ENCODE results near the gene RIPOR2. TPM values are rescaled to one million over a fixed set of nuclear protein-coding genes. Genes with fewer than 3 reads are reported as not detected.

RIPOR2 gene
- total RNA-seq, 1 experiment from 2014 or later: 5.0 TPM

GRCh38 chr6:24845578-24845977 is 90.2 kb downstream of the RIPOR2 start:
- Histone ChIP-seq H3K79me1 (ENCODE audit: insufficient read depth, low read depth, low read length, poor library complexity, severe bottlenecking) (no peaks in the 10 kb centered on the region), H2BK15ac (ENCODE audit: low read depth, low read length) (no peak overlapping the region), H4K91ac (ENCODE audit: insufficient read length, low read depth, low read length) (no peak overlapping the region), H3K27me3 (ENCODE audit: insufficient read depth, low read length) (no peaks in the 10 kb centered on the region), H2BK5ac (ENCODE audit: insufficient read length, low read length) (no peak overlapping the region), H4K5ac (ENCODE audit: insufficient read length, low read depth, low read length) (no peak overlapping the region), H3K79me2 (ENCODE audit: insufficient read depth, low read length) (no peaks in the 10 kb centered on the region), H3K9me3 (ENCODE audit: control insufficient read depth, low read depth, low read length) (no peaks in the 10 kb centered on the region), H3K56ac (ENCODE audit: insufficient read length, low read depth, low read length) (no peak overlapping the region), H3T11ph (ENCODE audit: low read length) (no peak overlapping the region), H4K8ac (replicated peaks; ENCODE audit: insufficient read length, low read depth, low read length) (no peak overlapping the region), H3K14ac (ENCODE audit: insufficient read depth, low read length) (no peak overlapping the region), H2BK20ac (ENCODE audit: low read depth, low read length, poor library complexity, severe bottlenecking) (no peak overlapping the region), H3K4ac (ENCODE audit: low read depth, low read length) (no peak overlapping the region), H3K23me2 (ENCODE audit: insufficient read length, low read depth, low read length, poor library complexity, severe bottlenecking) (no peaks in the 10 kb centered on the region), H2BK12ac (ENCODE audit: insufficient read length, low read depth, low read length) (no peak overlapping the region), H3K4me2 (ENCODE audit: insufficient read depth, insufficient read length, low read length) (no peak overlapping the region), H3K4me1 (ENCODE audit: insufficient read depth, low read length) (no peaks in the 10 kb centered on the region), H2AFZ (ENCODE audit: low read length) (no peak overlapping the region), H3K18ac (ENCODE audit: insufficient read length, low read depth, low read length) (no peak overlapping the region), H3K9ac (ENCODE audit: extremely low read depth, insufficient read length, low read length) (no peak overlapping the region), H3K23ac (ENCODE audit: insufficient read length, low read depth, low read length) (no peak overlapping the region), H3K27ac (ENCODE audit: insufficient read length, low read depth, low read length) (no peak overlapping the region), H4K20me1 (ENCODE audit: control insufficient read depth, insufficient read depth, insufficient read length) (no peaks in the 10 kb centered on the region), H2BK120ac (ENCODE audit: low read depth, low read length, poor library complexity, severe bottlenecking) (no peak overlapping the region), H2AK5ac (ENCODE audit: insufficient read length, low read length) (no peak overlapping the region)
- DNase-seq: no peak
- H3K4me3 Mint-ChIP-seq: no peak overlapping the region
- TF ChIP-seq, protein P1, sequence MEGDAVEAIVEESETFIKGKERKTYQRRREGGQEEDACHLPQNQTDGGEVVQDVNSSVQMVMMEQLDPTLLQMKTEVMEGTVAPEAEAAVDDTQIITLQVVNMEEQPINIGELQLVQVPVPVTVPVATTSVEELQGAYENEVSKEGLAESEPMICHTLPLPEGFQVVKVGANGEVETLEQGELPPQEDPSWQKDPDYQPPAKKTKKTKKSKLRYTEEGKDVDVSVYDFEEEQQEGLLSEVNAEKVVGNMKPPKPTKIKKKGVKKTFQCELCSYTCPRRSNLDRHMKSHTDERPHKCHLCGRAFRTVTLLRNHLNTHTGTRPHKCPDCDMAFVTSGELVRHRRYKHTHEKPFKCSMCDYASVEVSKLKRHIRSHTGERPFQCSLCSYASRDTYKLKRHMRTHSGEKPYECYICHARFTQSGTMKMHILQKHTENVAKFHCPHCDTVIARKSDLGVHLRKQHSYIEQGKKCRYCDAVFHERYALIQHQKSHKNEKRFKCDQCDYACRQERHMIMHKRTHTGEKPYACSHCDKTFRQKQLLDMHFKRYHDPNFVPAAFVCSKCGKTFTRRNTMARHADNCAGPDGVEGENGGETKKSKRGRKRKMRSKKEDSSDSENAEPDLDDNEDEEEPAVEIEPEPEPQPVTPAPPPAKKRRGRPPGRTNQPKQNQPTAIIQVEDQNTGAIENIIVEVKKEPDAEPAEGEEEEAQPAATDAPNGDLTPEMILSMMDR (conservative IDR thresholded peaks at IDR 0.05): no peak
- H3K4me1 Mint-ChIP-seq: peaks cover 5 to 8% of the 10 kb centered on the region in 2 experiments; a peak in 3 of 4 replicates
- no peaks in the 10 kb centered on the region for H3K9me3 Mint-ChIP-seq
- WGBS (ENCODE audit: extremely low coverage, insufficient read length, low lambda C conversion rate): no CpG with 5 or more reads among the region's 4 CpGs
- no peaks in the 10 kb centered on the region for H3K27me3 Mint-ChIP-seq (ENCODE audit: low read depth)
- H3K36me3 Mint-ChIP-seq (ENCODE audit: insufficient read depth in 1 of 3, low read depth in 3 of 3): peaks cover 14 to 28% (median 26%) of the 10 kb centered on the region in 3 experiments; a peak in 5 of 7 replicates
- no peak overlapping the region for H3K27ac Mint-ChIP-seq

All from H9 (cell line).